Right cardiac atrium (tissue), 5 donors: ENCODE data around the gene ARFGEF3. TPM values are rescaled to one million over a fixed set of nuclear protein-coding genes. Genes with fewer than 3 reads are reported as not detected.

Experiments used
- ATAC-seq, 2 donors: fragments of 200-7000 bp; cut with Tn5 transposase; one replicate each; pipeline versions ENCODE4 v1.8.0 to v1.9.1; 2020; ENCODE audit warnings: moderate library complexity in 2 of 2, mild to moderate bottlenecking in 1 of 2
- DNase-seq, 3 donors: peaks; one replicate each; pipeline ENCODE4 v3.0.0-alpha.2; 2020
- H3K27ac ChIP-seq: one replicate; pipeline ENCODE4 v1.5.1; 2013; ENCODE audit warnings: mild to moderate bottlenecking, low read length, control low read depth, moderate library complexity
- H3K27me3 ChIP-seq: one replicate; pipeline ENCODE4 v1.6.1; 2013; ENCODE audit not compliant: control insufficient read depth, insufficient read depth
- H3K4me1 ChIP-seq: one replicate; pipeline ENCODE4 v1.6.1; 2013; ENCODE audit warnings: low read length; ENCODE audit not compliant: control insufficient read depth, insufficient read depth
- H3K4me3 ChIP-seq: one replicate; pipeline ENCODE4 v1.5.1; 2013; ENCODE audit warnings: low read length, control low read depth
- H3K9me3 ChIP-seq: one replicate; pipeline ENCODE4 v1.6.1; 2013; ENCODE audit warnings: low read length; ENCODE audit not compliant: control insufficient read depth
- WGBS: extraction: QIAGEN DNeasy Blood & Tissue Kit; methylation state at CpG from one replicate; pipeline ENCODE4 v1.1.7; 2013; 5-methylcytosine and 5-hydroxymethylcytosine counted together
- intact Hi-C, 4 donors: fragments of 100-400 bp; cut with DNase I; formaldehyde crosslinking; loops; one replicate each; pipeline versions ENCODE4 v1.11.0 to v1.14.0; 2022 to 2023
- polyA plus RNA-seq: library from polyadenylated mRNA; stranded (reverse); fragments of 200-250 nt; gene quantifications from one replicate; pipeline ENCODE4 v1.2.3, GENCODE V29; 2013
- total RNA-seq, 4 donors: library from RNA; stranded (reverse); fragmentation: NEBNext Ultra II Directional; extraction: Animal tissue kit (Norgen Biotek cat#: 25700); gene quantifications; one replicate each; pipeline ENCODE4 v1.2.1, GENCODE V29; 2021
- donor health status: healthy with polysubstance abuse.
- donor health status: DM: no; HTN: yes; CAD: no.
- donor health status: DM: no; HTN: no; CAD: no.
- donor health status: DM: no; HTN: yes; CAD: no; lungs with severe emphysema.
- donor health status: DM: yes; HTN: yes; CAD: no.

The ARFGEF3 gene
- total and polyA plus RNA-seq, 5 donors, result 0.63 to 2.0 (median 1.5) TPM

DNA sequence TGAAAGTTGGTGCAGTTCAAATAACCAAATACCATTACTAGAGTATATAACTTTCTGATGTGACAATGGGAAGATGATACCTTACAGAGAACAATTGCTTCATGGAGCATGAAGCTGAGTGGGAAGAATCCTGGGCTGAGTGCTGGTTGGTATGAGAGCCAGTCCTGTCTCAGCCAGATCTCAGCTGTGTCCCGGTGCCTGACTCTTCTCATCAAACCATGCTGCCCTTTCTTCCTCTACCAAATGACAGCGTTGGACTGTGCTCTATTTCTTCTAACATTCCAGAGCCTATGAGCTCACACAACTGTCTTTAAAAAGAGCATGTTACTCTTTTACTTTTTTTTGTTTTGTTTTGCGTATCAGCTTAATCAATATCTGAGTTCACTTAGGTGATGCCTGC, 84.0 kb downstream of the ARFGEF3 start:
- ATAC-seq (no peak), DNase-seq (no peak)
- Histone ChIP-seq H3K27ac (no peak overlapping the region), H3K4me1 (no peaks in the 10 kb centered on the region), H3K9me3 (no peaks in the 10 kb centered on the region), H3K4me3 (no peak overlapping the region), H3K27me3 (no peaks in the 10 kb centered on the region)
- 65% methylated on average over 3 of the region's 3 CpGs for WGBS
- intact Hi-C loops, result no loop called here

DNA sequence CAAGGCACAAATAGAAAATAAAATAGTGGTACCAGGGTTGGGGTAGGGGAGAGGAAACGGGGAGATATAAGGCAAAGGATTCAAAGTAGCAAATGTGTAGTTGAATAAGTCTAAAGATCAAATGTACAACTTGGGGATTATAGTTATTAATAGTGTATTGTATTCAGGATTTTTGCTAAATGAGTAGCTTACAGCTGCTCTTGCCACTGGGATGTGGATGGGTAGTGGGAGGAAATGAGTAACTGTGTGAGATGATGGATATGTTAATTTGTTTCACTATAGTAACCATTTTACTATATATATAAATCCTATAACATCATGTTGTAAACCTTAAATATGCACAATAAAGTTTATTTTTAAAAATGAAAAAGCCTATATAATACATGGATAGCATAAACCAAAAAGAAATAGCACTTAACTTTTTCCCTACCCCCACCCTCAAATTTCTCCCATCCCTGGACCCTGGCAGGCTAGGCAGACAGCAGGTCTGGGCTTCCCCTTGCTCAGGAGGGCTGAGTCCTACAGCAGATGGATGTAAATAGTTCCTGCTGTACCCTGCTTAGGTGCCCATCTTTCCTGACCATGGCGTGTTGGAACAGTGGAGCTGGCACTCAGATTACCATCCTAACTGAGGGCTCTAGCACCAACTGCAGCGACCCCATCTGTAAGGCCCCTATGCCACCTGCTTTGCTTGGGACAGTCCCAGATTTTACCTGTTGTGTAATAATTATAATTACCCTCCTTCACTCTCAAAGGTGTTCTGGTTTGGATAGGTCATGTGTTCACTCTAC, 85.1 kb downstream of the ARFGEF3 start:
- DNase-seq (no peak), ATAC-seq (no peak)
- H3K27ac ChIP-seq, result no peak overlapping the region
- intact Hi-C loops, result no loop called here
- no peak overlapping the region for H3K4me3 ChIP-seq
- no peaks in the 10 kb centered on the region for H3K27me3 ChIP-seq
- H3K4me1 ChIP-seq, result no peaks in the 10 kb centered on the region
- H3K9me3 ChIP-seq, result no peaks in the 10 kb centered on the region
- 91% methylated on average over 3 of the region's 3 CpGs for WGBS

DNA sequence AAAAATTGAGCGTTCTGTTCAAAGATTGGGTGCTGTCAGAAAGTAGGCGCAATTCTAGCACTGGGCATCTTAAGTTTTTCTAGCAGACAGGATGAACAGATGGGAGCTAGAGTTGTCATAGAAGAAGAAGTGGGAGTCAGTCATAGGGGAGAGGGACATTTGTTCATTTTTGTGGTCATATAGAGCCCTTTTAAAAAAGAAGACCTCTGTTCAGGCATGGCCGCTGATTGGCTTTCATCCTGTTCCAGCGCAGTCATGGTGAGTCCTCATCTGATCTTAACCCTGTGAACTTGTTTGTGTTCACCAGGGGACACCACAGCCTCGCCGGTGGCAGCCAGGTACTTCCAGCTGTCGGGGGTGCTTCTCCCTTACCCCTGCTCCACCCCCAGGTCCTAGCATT, 86.3 kb downstream of the ARFGEF3 start:
- intact Hi-C loops, result no loop called here
- no peak overlapping the region for H3K27ac ChIP-seq
- no peaks in the 10 kb centered on the region for H3K9me3 ChIP-seq
- H3K27me3 ChIP-seq, result no peaks in the 10 kb centered on the region
- no peaks in the 10 kb centered on the region for H3K4me1 ChIP-seq
- DNase-seq (no peak), ATAC-seq (no peak)
- no peak overlapping the region for H3K4me3 ChIP-seq
- WGBS, result 85% methylated on average over 7 of the region's 7 CpGs

DNA sequence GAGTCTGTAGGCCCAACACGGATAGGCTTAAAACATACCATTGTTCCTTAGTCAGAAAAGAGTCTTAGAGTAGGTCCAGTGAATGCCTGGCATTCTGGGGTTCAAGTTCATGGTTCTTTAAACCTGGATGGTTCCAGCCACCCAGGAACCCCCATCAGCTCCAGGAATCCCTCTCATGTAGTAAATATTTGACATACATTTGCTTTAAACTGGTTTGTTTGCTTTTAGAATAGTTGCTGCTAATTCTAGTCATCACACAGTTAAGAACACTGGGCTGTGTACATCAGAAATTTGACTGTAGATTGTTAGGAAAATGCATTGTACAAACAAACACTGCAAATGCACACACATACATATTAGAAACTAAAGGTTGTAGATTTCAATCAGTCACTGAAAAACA, 87.1 kb downstream of the ARFGEF3 start:
- intact Hi-C loops, result no loop called here
- no peaks in the 10 kb centered on the region for H3K27me3 ChIP-seq
- no peak overlapping the region for H3K4me3 ChIP-seq
- WGBS, result 78% methylated on average over 1 of the region's 1 CpG
- ATAC-seq (no peak), DNase-seq (no peak)
- H3K9me3 ChIP-seq, result no peaks in the 10 kb centered on the region
- H3K27ac ChIP-seq, result no peak overlapping the region
- H3K4me1 ChIP-seq, result no peaks in the 10 kb centered on the region

DNA sequence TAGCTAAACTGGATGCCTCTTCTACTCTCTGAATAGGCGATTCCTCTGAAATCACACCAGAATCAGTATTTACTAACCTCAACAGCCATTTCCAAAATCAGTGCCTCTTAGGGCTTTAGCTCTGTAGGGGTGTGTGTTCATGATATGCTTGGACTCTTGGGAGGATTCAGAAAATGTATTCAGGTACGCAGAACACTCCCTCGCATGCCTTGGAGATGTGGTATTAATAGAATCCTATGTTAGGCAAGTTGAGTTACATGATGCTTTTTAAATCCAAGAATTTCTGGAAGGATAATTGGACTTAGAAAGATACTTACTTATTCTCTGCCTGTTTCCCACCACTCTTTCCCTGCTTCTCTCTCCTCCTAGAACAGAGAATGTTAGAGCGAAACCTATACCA, 88.3 kb downstream of the ARFGEF3 start:
- Histone ChIP-seq H3K27me3 (no peaks in the 10 kb centered on the region), H3K9me3 (no peaks in the 10 kb centered on the region), H3K27ac (no peak overlapping the region), H3K4me3 (no peak overlapping the region), H3K4me1 (no peaks in the 10 kb centered on the region)
- ATAC-seq (no peak), DNase-seq (no peak)
- 92% methylated on average over 4 of the region's 4 CpGs for WGBS
- intact Hi-C loops, result no loop called here

DNA sequence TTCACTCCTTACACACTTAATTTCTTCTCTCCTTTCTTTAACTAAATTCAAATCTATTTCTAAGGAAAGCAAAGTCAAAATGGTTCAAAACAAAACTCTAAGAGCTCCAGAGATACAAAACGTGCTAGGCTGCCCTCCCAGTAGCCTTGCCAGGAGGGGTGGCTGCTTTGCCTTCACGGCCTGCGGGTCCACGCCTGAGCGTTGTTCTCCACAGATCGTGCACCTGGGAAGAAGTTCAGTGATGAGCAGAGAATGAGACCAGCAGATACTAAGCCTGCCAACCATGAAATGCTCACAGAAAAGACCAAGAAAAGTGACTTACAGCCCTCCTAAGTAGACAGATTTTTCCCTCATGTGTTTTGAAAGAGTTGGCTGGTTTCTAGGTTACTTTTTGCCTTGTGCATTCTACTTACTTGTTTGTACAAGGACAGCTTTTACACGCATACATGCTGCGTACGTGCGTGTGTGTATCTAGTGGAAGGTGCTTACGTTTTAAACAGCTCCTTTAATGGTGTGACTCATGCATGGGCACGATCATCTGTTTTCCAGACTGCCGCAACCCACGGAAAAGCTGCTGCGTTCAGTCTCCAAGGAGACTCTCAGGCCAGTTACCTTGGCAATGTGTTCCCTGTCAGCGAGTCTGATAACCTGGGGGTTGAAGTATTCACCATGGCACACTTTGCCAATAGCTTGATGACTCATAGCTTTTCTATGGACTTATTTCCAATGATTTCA, 88.9 kb downstream of the ARFGEF3 start:
- intact Hi-C loops, result no loop called here
- H3K4me3 ChIP-seq, result no peak overlapping the region
- no peak overlapping the region for H3K27ac ChIP-seq
- no peaks in the 10 kb centered on the region for H3K9me3 ChIP-seq
- H3K4me1 ChIP-seq, result no peaks in the 10 kb centered on the region
- peak; percentile 63 to 77 (median 67) for DNase-seq
- no peaks in the 10 kb centered on the region for H3K27me3 ChIP-seq
- 59% methylated on average over 16 of the region's 16 CpGs for WGBS
- peak; percentile 91 to 96 for ATAC-seq

DNA sequence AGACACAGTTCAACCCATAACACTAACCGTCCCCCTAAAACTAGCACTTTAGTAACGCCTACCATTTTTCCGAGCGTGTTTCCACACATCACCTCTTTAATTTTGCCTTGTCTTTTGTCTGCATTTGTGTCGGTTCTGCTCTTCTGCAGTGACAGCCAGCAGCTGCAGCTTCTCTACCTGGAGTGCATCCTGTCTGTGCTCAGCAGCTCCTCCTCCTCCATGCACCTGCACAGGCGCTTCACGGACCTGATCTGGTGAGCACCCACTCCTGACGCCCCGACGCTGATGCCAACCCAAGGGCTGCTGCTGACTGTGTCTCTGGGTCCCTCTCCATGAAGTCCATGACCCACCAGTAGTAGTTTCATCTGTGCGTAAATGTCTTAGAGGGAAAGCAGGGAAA, 92.0 kb downstream of the ARFGEF3 start:
- intact Hi-C loops, result no loop called here
- no peak overlapping the region for H3K4me3 ChIP-seq
- ATAC-seq, result no peak
- WGBS, result 95% methylated on average over 11 of the region's 11 CpGs
- no peaks in the 10 kb centered on the region for H3K4me1 ChIP-seq
- peak in 1 of 3 donors; percentile 37 for DNase-seq
- no peaks in the 10 kb centered on the region for H3K9me3 ChIP-seq
- no peaks in the 10 kb centered on the region for H3K27me3 ChIP-seq
- H3K27ac ChIP-seq, result no peak overlapping the region

DNA sequence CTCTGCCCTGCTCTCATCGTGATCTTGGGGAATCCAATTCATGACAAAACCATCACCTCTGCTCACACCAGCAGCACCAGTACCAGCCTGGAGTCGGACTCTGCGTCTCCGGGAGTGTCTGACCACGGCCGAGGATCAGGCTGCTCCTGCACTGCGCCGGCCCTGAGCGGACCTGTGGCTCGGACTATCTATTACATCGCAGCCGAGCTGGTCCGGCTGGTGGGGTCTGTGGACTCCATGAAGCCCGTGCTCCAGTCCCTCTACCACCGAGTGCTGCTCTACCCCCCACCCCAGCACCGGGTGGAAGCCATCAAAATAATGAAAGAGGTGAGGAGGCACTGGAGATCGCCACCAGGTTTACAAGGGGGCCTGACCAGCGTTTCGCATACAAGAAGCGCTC, 93.7 kb downstream of the ARFGEF3 start:
- intact Hi-C loops, result no loop called here
- H3K4me3 ChIP-seq, result no peak overlapping the region
- H3K27me3 ChIP-seq, result no peaks in the 10 kb centered on the region
- ATAC-seq (no peak), DNase-seq (no peak)
- no peaks in the 10 kb centered on the region for H3K4me1 ChIP-seq
- no peaks in the 10 kb centered on the region for H3K9me3 ChIP-seq
- H3K27ac ChIP-seq, result no peak overlapping the region
- WGBS, result 90% methylated on average over 20 of the region's 20 CpGs

DNA sequence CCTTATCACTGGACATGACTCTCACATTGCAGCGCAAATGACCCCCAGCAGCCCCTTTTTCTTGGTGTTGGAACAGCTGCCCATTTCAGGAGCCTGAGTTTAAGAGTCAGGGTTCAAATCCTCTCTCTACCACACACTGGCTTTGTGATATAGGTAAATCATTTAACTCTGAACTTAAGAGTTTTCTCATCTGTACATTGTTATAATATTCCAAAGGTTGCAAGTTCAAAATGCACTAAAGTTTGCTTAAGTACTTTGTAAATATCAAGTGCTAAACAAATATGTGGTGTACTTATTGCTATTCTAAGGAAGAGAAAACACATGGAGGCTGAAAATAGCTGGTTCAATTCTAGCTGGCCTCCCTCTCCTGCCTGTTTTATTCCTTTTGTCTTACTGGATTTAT, 95.9 kb downstream of the ARFGEF3 start:
- H3K4me3 ChIP-seq, result no peak overlapping the region
- 96% methylated on average over 1 of the region's 1 CpG for WGBS
- H3K4me1 ChIP-seq, result no peaks in the 10 kb centered on the region
- H3K27ac ChIP-seq, result no peak overlapping the region
- ATAC-seq (no peak), DNase-seq (no peak)
- H3K9me3 ChIP-seq, result no peaks in the 10 kb centered on the region
- intact Hi-C loops, result no loop called here
- no peaks in the 10 kb centered on the region for H3K27me3 ChIP-seq

DNA sequence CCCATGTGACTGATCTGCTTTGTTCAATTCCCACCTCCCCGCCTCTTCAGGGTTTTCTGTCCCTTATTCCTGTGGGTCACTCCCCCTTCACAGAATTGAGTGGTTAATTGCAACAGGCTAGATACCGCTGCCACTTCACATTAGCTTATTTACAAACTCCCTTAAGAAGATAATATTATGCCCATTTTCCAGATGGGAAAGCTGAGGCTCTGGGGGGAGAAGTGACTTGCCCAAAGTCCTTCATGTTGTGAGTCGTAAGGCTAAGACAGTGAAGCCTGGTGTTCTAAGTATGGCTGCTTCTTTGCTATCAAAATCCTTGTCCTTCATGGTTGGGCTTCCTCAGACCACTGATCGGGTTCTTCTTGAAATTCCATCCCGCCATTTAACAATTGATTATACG, 96.5 kb downstream of the ARFGEF3 start:
- 95% methylated on average over 6 of the region's 6 CpGs for whole genome bisulfite sequencing

DNA sequence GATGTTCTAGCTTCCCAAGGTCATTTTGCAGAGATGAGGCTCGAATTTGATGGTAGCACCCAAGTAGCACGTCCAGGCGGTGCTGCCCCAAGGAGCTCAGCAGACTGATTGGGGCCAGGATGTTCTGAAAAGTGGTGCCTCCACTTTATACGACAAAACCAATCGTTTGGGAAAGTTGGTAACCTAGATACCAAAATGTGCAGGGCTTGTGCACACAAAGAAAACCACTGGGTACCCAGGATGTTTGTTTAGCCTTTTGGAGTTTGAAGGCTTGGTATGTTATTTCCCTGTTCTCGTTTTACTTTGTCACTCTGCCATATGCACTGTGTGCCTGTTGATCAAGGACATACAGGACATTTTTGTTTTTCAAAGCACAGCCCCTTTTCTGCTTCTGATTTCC, 97.3 kb downstream of the ARFGEF3 start:
- Histone ChIP-seq H3K27me3 (no peaks in the 10 kb centered on the region), H3K4me1 (no peaks in the 10 kb centered on the region), H3K27ac (no peak overlapping the region), H3K9me3 (no peaks in the 10 kb centered on the region), H3K4me3 (no peak overlapping the region)
- DNase-seq, result no peak
- intact Hi-C loops, result no loop called here
- no peak for ATAC-seq
- WGBS, result 77% methylated on average over 6 of the region's 6 CpGs

More for the DNA sequence above, 96.5 kb downstream of the ARFGEF3 start:
- no peaks in the 10 kb centered on the region for H3K4me1 ChIP-seq
- no peaks in the 10 kb centered on the region for H3K27me3 ChIP-seq
- no peak overlapping the region for H3K4me3 ChIP-seq
- no peaks in the 10 kb centered on the region for H3K9me3 ChIP-seq
- intact Hi-C loops, result no loop called here
- H3K27ac ChIP-seq, result no peak overlapping the region
- no peak for ATAC-seq
- DNase-seq, result no peak
